K562 (cell line): ENCODE results near the gene SLC24A4. TPM values are rescaled to one million over a fixed set of nuclear protein-coding genes. Genes with fewer than 3 reads are reported as not detected.

ENCODE experiments used
- ATAC-seq: fragments of 200-7000 bp; cut with Tn5 transposase; 3 replicates; pipeline ENCODE4 v1.9.1; 2020; ENCODE audit warnings: moderate library complexity
- BruUV-seq: library from RNA; stranded (reverse); fragments of 400-500 nt; replicated peaks from 2 replicates; lab custom pipeline; 2021; lab: Mats Ljungman, UMichigan
- CTCF ChIA-PET: fragments of 300-600 bp; formaldehyde crosslinking; extraction: SDS; loops from one replicate; lab custom pipeline; 2021; ENCODE audit warnings: low intra/inter-chr PET ratio; lab: Yijun Ruan, JAX
- POLR2A ChIA-PET: fragments of 300-600, 350-650 bp; sonication (Branson Sonifier 250); formaldehyde crosslinking; extraction: SDS; loops from one replicate; lab custom pipeline; 2021; ENCODE audit warnings: antibody characterized with exemption, inconsistent platforms; lab: Yijun Ruan, JAX
- DNase-seq, 4 experiments: peaks; one replicate each; pipeline versions ENCODE4 v3.0.0 to v3.0.0-alpha.2; 2011 to 2018; ENCODE audit warnings: low spot score in 3 of 4, mixed read lengths in 3 of 4; ENCODE audit errors: extremely low read depth in 1 of 4
- FAIRE-seq: peaks from 2 replicates; lab custom pipeline; 2011; peaks lifted over from hg19 to GRCh38; lab: Jason Lieb, UNC
- H2AFZ ChIP-seq: 2 replicates; pipeline ENCODE4 v1.6.0; 2011; ENCODE audit warnings: low read depth, low read length, control low read depth, inconsistent platforms
- H3K27ac ChIP-seq: fragments of 200-600 bp; 3 replicates; pipeline ENCODE4 v1.8.0; 2011; ENCODE audit warnings: low read depth, mild to moderate bottlenecking, control low read depth, inconsistent platforms, low read length, moderate library complexity, mixed read lengths; ENCODE audit errors: extremely low read depth
- H3K27me3 ChIP-seq, 2 experiments: fragments of 300-600 bp in 1 of 2; 2 replicates in 1 of 2; 3 replicates in 1 of 2; pipeline versions ENCODE4 v1.6.0 to v1.8.0; 2011; ENCODE audit warnings: inconsistent platforms in 2 of 2, low read length in 2 of 2, mild to moderate bottlenecking in 1 of 2, mixed read lengths in 1 of 2, moderate library complexity in 1 of 2; ENCODE audit not compliant: control insufficient read depth in 2 of 2, insufficient read depth in 2 of 2
- H3K36me3 ChIP-seq: fragments of 300-600 bp; 3 replicates; pipeline ENCODE4 v1.8.0; 2011; ENCODE audit warnings: mild to moderate bottlenecking, low read length, inconsistent platforms; ENCODE audit not compliant: control insufficient read depth, insufficient read depth
- H3K4me1 ChIP-seq, 2 experiments: fragments of 200-600 bp in 1 of 2; replicated peaks in 1 of 2; 2 replicates in 1 of 2; 3 replicates in 1 of 2; pipeline versions ENCODE4 v1.5.1 to v1.8.0; 2011; ENCODE audit warnings: inconsistent platforms in 2 of 2, low read length in 2 of 2, mild to moderate bottlenecking in 1 of 2, mixed read lengths in 1 of 2, moderate library complexity in 1 of 2; ENCODE audit not compliant: control insufficient read depth in 2 of 2, insufficient read depth in 2 of 2
- H3K4me2 ChIP-seq: 2 replicates; pipeline ENCODE4 v1.6.1; 2011; ENCODE audit warnings: low read length, control low read depth, inconsistent platforms, mixed read lengths; ENCODE audit not compliant: insufficient read depth
- H3K4me3 ChIP-seq: fragments of 200-600 bp; sonication (generic), shearing (Covaris generic); 2 replicates; pipeline ENCODE4 v1.5.1; 2016; ENCODE audit warnings: control low read depth, inconsistent platforms
- H3K79me2 ChIP-seq: fragments of 200-600 bp; 3 replicates; pipeline ENCODE4 v1.8.0; 2011; ENCODE audit warnings: low read length, inconsistent platforms; ENCODE audit not compliant: control insufficient read depth, insufficient read depth
- H3K9ac ChIP-seq, 2 experiments: 2 replicates each; pipeline versions ENCODE4 v1.6.0 to v1.6.1; 2011; ENCODE audit warnings: low read depth in 2 of 2, low read length in 2 of 2, control low read depth in 1 of 2, inconsistent platforms in 1 of 2, mild to moderate bottlenecking in 1 of 2, mixed read lengths in 1 of 2; ENCODE audit not compliant: insufficient read depth in 1 of 2
- H3K9me1 ChIP-seq: one replicate; pipeline ENCODE4 v1.6.0; 2011; ENCODE audit warnings: inconsistent platforms, mild to moderate bottlenecking, low read length, moderate library complexity; ENCODE audit not compliant: control insufficient read depth, insufficient read depth
- H3K9me3 ChIP-seq: replicated peaks from 2 replicates; pipeline ENCODE4 v1.5.1; 2011; ENCODE audit warnings: low read depth, low read length, inconsistent platforms; ENCODE audit not compliant: control insufficient read depth, insufficient read depth
- H4K20me1 ChIP-seq: replicated peaks from 2 replicates; pipeline ENCODE4 v1.6.1; 2011; ENCODE audit warnings: low read length, inconsistent platforms, mixed read lengths; ENCODE audit not compliant: control insufficient read depth, insufficient read depth
- HDAC8 ChIP-seq: fragments of 450-650 bp; IDR thresholded peaks from 2 replicates; pipeline ENCODE4 v1.6.1; 2016; ENCODE audit warnings: mild to moderate bottlenecking, missing genetic modification characterization, moderate library complexity, missing compliant biosample characterization
- KAT7 ChIP-seq: sonication (generic); formaldehyde crosslinking; IDR thresholded peaks from 2 replicates; pipeline ENCODE4 v1.8.0; 2022; ENCODE audit warnings: missing genetic modification reagents, mild to moderate bottlenecking, borderline replicate concordance
- RBFOX2 ChIP-seq: fragments of 200-400 bp; formaldehyde crosslinking; IDR thresholded peaks from 2 replicates; pipeline ENCODE4 v1.6.1; 2017; ENCODE audit warnings: low read depth, mild to moderate bottlenecking, low read length, moderate library complexity
- RBM25 ChIP-seq: fragments of 200-400 bp; formaldehyde crosslinking; IDR thresholded peaks from 2 replicates; pipeline ENCODE4 v1.6.1; 2018; ENCODE audit warnings: low read length, low read depth, moderate library complexity; ENCODE audit not compliant: severe bottlenecking
- SETDB1 ChIP-seq: IDR thresholded peaks from one replicate; pipeline ENCODE4 v1.6.1; 2012; ENCODE audit warnings: low read length, control low read depth, inconsistent platforms
- ZFP36 ChIP-seq: fragments of 150-350 bp; IDR thresholded peaks from 2 replicates; pipeline ENCODE4 v1.6.1; 2018; ENCODE audit warnings: low read length, low read depth; ENCODE audit not compliant: partially characterized antibody
- ZKSCAN8 ChIP-seq: fragments of 200-800 bp; sonication (Bioruptor generic); IDR thresholded peaks from 2 replicates; pipeline ENCODE4 v1.6.1; 2016; ENCODE audit warnings: missing genetic modification characterization, missing compliant biosample characterization
- ZNF583 ChIP-seq: fragments of 250-450 bp; sonication (Bioruptor Pico); IDR thresholded peaks from 2 replicates; pipeline ENCODE4 v1.4.0; 2020
- ZNF696 ChIP-seq: fragments of 250-450 bp; sonication (Bioruptor Pico); conservative IDR thresholded peaks from 2 replicates; pipeline ENCODE4 v1.4.0; 2020; ENCODE audit warnings: mild to moderate bottlenecking, moderate library complexity
- WGBS: fragments of 100-300 bp; shearing (Covaris generic); methylation state at CpG from one replicate; pipeline ENCODE4 v1.1.6; 2016; ENCODE audit warnings: low coverage, mixed read lengths; ENCODE audit not compliant: insufficient coverage; ENCODE audit errors: missing lambda C conversion rate; 5-methylcytosine and 5-hydroxymethylcytosine counted together
- in situ Hi-C: fragments of 300-500 bp; cut with MboI; formaldehyde crosslinking; loops from 4 replicates; pipeline ENCODE4 v1.15.0; 2018; ENCODE audit warnings: inconsistent platforms, mixed read lengths
- intact Hi-C: fragments of 100-400 bp; cut with micrococcal nuclease; formaldehyde crosslinking; loops from 2 replicates; pipeline ENCODE4 v1.14.2; 2022
- polyA plus RNA-seq, 8 experiments: library from polyadenylated mRNA; depleted of rRNA in 4 of 8; stranded (reverse) in 5 of 8; unstranded in 3 of 8; fragments of >200 nt; fragmentation: Nextera tagmentation in 2 of 8; fragmentation: Illumina TruSeq in 1 of 8; extraction: Ambion mirVana in 2 of 8; extraction: Trizol in 1 of 8; gene quantifications; 2 replicates each; pipeline versions ENCODE4 v1.2.1 to v1.2.3, GENCODE V29; 2011 to 2014; ENCODE audit warnings: inconsistent platforms in 1 of 8, missing spikeins in 1 of 8
- total RNA-seq, 7 experiments: library from RNA; depleted of rRNA in 6 of 7; stranded (reverse); fragments of >200 nt in 6 of 7; fragmentation: Illumina TruSeq in 2 of 7; extraction: Trizol in 2 of 7; gene quantifications; 2 replicates each; pipeline versions ENCODE4 v1.2.1 to v1.2.3, GENCODE V29; 2011 to 2021; ENCODE audit warnings: low replicate concordance in 1 of 7

Gene SLC24A4
- total and polyA plus RNA-seq, 9 of the 15 experiments (the other 6 are each of a cell fraction or from before 2014, with no cell fraction given): not detected

DNA sequence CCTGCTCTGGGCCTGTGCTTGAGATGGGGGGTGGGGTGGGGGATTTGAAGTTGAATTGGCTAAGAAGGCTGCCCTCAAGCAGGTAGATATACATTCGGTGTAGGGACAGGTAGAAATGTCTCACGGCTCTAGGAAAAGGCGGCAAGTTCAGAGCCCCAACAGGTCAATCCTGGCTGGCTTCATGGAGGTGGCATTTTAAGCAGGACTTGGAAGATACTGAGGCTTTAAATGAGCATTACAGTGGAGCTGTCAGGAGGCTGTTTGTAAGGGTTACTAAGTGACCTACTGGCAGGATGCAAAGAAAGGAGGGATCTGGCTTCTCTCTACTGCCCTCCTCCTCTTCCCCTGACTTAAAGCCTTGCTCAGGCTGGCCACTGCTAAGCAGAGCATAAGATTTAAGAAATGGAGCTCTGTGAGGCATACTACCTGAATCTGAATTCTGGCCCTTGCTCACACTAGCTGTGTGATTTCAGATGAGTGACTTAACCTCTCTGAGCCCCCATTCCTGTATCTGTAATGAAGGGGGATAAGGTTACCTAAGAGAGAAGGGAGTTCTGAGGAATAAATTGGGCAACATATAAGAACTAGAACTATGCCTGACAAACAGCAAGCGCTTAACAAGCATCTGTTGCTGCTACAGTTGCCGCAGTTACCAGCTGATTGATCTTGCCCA lies 61.6 kb downstream of the SLC24A4 start:
- FAIRE-seq: no peak
- CTCF ChIA-PET: no interaction called here
- no peaks in the 10 kb centered on the region for H3K9me3 ChIP-seq

DNA sequence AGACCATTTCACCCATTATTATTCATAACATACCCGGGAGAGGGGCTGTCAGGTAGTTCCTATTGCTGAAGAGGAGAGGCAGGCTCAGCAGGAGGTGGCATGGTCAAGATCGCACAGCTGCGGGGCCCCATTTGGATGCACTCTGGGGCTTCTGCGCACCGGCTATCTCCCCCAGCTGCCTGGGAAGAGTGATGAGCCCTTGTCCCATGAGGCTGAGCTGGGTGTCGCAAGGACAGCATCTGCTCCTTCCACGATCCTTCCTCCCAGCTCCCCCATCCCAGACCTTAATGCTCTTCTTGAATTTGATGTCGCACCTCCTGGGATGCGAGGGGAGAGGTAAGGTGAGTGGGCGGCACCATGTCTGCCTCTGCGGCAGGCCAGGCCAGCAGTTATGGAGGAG lies 62.6 kb downstream of the SLC24A4 start:
- ATAC-seq: no peak
- Histone ChIP-seq H3K9ac (no peak overlapping the region), H3K9me3 (no peaks in the 10 kb centered on the region), H3K27me3 (peaks cover 0 to 45% of the 10 kb centered on the region in 2 experiments; a peak in 2 of 5 replicates), H3K79me2 (no peaks in the 10 kb centered on the region), H3K4me3 (no peak overlapping the region), H2AFZ (no peak overlapping the region), H3K36me3 (no peaks in the 10 kb centered on the region), H4K20me1 (no peaks in the 10 kb centered on the region), H3K9me1 (no peaks in the 10 kb centered on the region), H3K4me1 (no peaks in the 10 kb centered on the region), H3K27ac (no peak overlapping the region), H3K4me2 (no peak overlapping the region)
- FAIRE-seq: no peak
- no peak for DNase-seq
- 2% methylated on average over 11 of the region's 11 CpGs for WGBS
- in situ Hi-C loops: no loop called here
- no TSS peak for BruUV-seq
- intact Hi-C loops: no loop called here
- TF ChIP-seq HDAC8 (tag) (no peak), SETDB1 (no peak), ZNF696 (no peak)
- ChIA-PET CTCF (no interaction called here), POLR2A (interaction anchor here (0.7 kb wide), 1 partner anchor 298 kb away, joined by 3 read pairs; no protein-coding TSS in a partner anchor)

More for the DNA sequence above, 61.6 kb downstream of the SLC24A4 start:
- Histone ChIP-seq H3K27ac (no peak overlapping the region), H3K79me2 (no peaks in the 10 kb centered on the region), H3K4me3 (no peak overlapping the region)
- TF ChIP-seq KAT7 (CRISPR knock-in tag) (no peak), ZFP36 (peak; percentile 81), ZNF583 (CRISPR knock-in tag) (no peak), RBM25 (peak; percentile 7), ZKSCAN8 (CRISPR knock-in tag) (no peak), RBFOX2 (no peak)
- TF ChIP-seq, all 486 proteins: peak for 2
- intact Hi-C loops: no loop called here
- no peak for DNase-seq
- POLR2A ChIA-PET: no interaction called here
- Histone ChIP-seq H3K36me3 (no peaks in the 10 kb centered on the region), H3K9ac (no peak overlapping the region), H3K9me1 (no peaks in the 10 kb centered on the region), H4K20me1 (no peaks in the 10 kb centered on the region), H3K4me1 (no peaks in the 10 kb centered on the region), H2AFZ (no peak overlapping the region), H3K4me2 (no peak overlapping the region), H3K27me3 (peaks cover 0 to 40% of the 10 kb centered on the region in 2 experiments; a peak in 2 of 5 replicates)
- no TSS peak for BruUV-seq
- 0% methylated on average over 5 of the region's 5 CpGs for WGBS
- in situ Hi-C loops: no loop called here
- no peak for ATAC-seq
